ENCODE results near the gene LCE4A. TPM values are rescaled to one million over a fixed set of nuclear protein-coding genes. Genes with fewer than 3 reads are reported as not detected.

Gene LCE4A
- total and polyA plus RNA-seq, 2 experiments from 2014 or later: not detected

GRCh38 chr1:152728986-152729385 is 21.0 kb downstream of the LCE4A start (continued):
- TF ChIP-seq NANOG (IDR thresholded peaks at IDR 0.05; ENCODE audit: borderline replicate concordance): no peak
- no peak for TF ChIP-seq EZH2phosphoT487 (IDR thresholded peaks at IDR 0.05; ENCODE audit: unreplicated experiment)
- no peak for TF ChIP-seq ZNF331 (CRISPR knock-in tag; IDR thresholded peaks at IDR 0.05; ENCODE audit: low read depth)
- TF ChIP-seq POLR2AphosphoS5 (IDR thresholded peaks at IDR 0.05; ENCODE audit: low read depth): no peak
- TF ChIP-seq ZNF462 (CRISPR knock-in tag; IDR thresholded peaks at IDR 0.05): no peak
- TF ChIP-seq STAT1 (IDR thresholded peaks at IDR 0.05; ENCODE audit: unreplicated experiment): no peak

- Mint-ChIP-seq H3K27me3 (ENCODE audit: insufficient read depth, low read depth, poor library complexity) (peaks cover 6% of the 10 kb centered on the region), H3K4me3 (no peak overlapping the region), H3K9me3 (no peaks in the 10 kb centered on the region), H3K27ac (no peak overlapping the region), H3K4me1 (peaks cover 4% of the 10 kb centered on the region; the same call in 2 of the 3 replicates), H3K36me3 (ENCODE audit: low read depth) (no peaks in the 10 kb centered on the region)
- Histone ChIP-seq H4K20me1 (replicated peaks; ENCODE audit: insufficient read depth) (no peaks in the 10 kb centered on the region), H3K4me1 (ENCODE audit: insufficient read depth) (peaks cover 8% of the 10 kb centered on the region; the same call in 1 of the 2 replicates), H3K36me3 (ENCODE audit: insufficient read depth) (no peaks in the 10 kb centered on the region), H3K4me3 (no peak overlapping the region), H3K79me2 (replicated peaks; ENCODE audit: insufficient read depth) (no peaks in the 10 kb centered on the region), H3F3A (replicated peaks; ENCODE audit: low read depth) (no peaks in the 10 kb centered on the region), H3K27ac (ENCODE audit: low read depth) (no peak overlapping the region), H3K27me3 (ENCODE audit: insufficient read depth) (no peaks in the 10 kb centered on the region), H3K4me2 (no peak overlapping the region), H3K9me2 (ENCODE audit: insufficient read depth) (peaks cover 6% of the 10 kb centered on the region), H2AFZ (no peak overlapping the region)
- TF ChIP-seq CREB1 (CRISPR knock-in tag; IDR thresholded peaks at IDR 0.05; ENCODE audit: low read depth): no peak
- TF ChIP-seq, protein P1, sequence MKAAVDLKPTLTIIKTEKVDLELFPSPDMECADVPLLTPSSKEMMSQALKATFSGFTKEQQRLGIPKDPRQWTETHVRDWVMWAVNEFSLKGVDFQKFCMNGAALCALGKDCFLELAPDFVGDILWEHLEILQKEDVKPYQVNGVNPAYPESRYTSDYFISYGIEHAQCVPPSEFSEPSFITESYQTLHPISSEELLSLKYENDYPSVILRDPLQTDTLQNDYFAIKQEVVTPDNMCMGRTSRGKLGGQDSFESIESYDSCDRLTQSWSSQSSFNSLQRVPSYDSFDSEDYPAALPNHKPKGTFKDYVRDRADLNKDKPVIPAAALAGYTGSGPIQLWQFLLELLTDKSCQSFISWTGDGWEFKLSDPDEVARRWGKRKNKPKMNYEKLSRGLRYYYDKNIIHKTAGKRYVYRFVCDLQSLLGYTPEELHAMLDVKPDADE (IDR thresholded peaks at IDR 0.05): no peak
- peak; percentile 81 to 84 for TF ChIP-seq CTCF (conservative IDR thresholded peaks at IDR 0.05; ENCODE audit: low read depth in 2 of 2)
- TF ChIP-seq POLR2AphosphoS5 (IDR thresholded peaks at IDR 0.05; ENCODE audit: low read depth): no peak
- DNase-seq (ENCODE audit: low spot score) (peak; percentile 57), ATAC-seq (peak; percentile 90)
Measured at GRCh38 chr1:152735648-152736047, 27.7 kb downstream of the LCE4A start.

All from GM23338 (cell line).